Measurements from ENCODE around the gene ALDH3B2. TPM values are rescaled to one million over a fixed set of nuclear protein-coding genes. Genes with fewer than 3 reads are reported as not detected.
"Not testable (repeated sequence)": the region's sequence is repeated elsewhere in the genome, so short reads cannot be mapped to it uniquely, and the experiment has no call there.

ALDH3B2 gene
- total RNA-seq, 2 experiments from 2014 or later = not detected

- POLR2A ChIA-PET = interaction anchor here (0.6 kb wide), 1 partner anchor 273 kb away, joined by 3 read pairs; no protein-coding TSS in a partner anchor
- H3K36me3 Mint-ChIP-seq (ENCODE audit: low read depth) = no peaks in the 10 kb centered on the region
- no peak for DNase-seq
- CTCF ChIA-PET = interaction anchor here (1.4 kb wide), 2 partner anchors 12 to 33 kb away, joined by 4 to 5 read pairs; no protein-coding TSS in a partner anchor
- peaks cover 24% of the 10 kb centered on the region for H3K4me1 Mint-ChIP-seq
- no peaks in the 10 kb centered on the region for H3K9me3 Mint-ChIP-seq
- no peaks in the 10 kb centered on the region for H3K27me3 Mint-ChIP-seq
- no peak overlapping the region for H3K27ac Mint-ChIP-seq
- H3K4me3 Mint-ChIP-seq = no peak overlapping the region
Observed at GRCh38 chr11:67626970-67627369, 47.5 kb downstream of the ALDH3B2 start.

GRCh38 chr11:67626131-67626833 lies 48.1 kb downstream of the ALDH3B2 start:
- not testable (repeated sequence) for H3K27ac Mint-ChIP-seq; H3K4me3 Mint-ChIP-seq; H3K27me3 Mint-ChIP-seq; H3K36me3 Mint-ChIP-seq (ENCODE audit: low read depth); H3K9me3 Mint-ChIP-seq; DNase-seq
- H3K4me1 Mint-ChIP-seq = peaks cover 24% of the 10 kb centered on the region
- ChIA-PET CTCF (interaction anchor here (1.4 kb wide), 2 partner anchors 11 to 33 kb away, joined by 4 to 5 read pairs; no protein-coding TSS in a partner anchor), POLR2A (interaction anchor here (0.6 kb wide), 1 partner anchor 272 kb away, joined by 3 read pairs; no protein-coding TSS in a partner anchor)

- POLR2A ChIA-PET; DNase-seq; H3K4me3 Mint-ChIP-seq; H3K27me3 Mint-ChIP-seq; H3K9me3 Mint-ChIP-seq; H3K27ac Mint-ChIP-seq; H3K36me3 Mint-ChIP-seq (ENCODE audit: low read depth): not testable (repeated sequence)
- peaks cover 13% of the 10 kb centered on the region for H3K4me1 Mint-ChIP-seq
- CTCF ChIA-PET = interaction anchor here (1.1 to 1.2 kb wide), 2 partner anchors 9 to 10 kb away, joined by 3 to 6 read pairs; no protein-coding TSS in a partner anchor
Observed at GRCh38 chr11:67623795-67624194, 50.6 kb downstream of the ALDH3B2 start.

DNA sequence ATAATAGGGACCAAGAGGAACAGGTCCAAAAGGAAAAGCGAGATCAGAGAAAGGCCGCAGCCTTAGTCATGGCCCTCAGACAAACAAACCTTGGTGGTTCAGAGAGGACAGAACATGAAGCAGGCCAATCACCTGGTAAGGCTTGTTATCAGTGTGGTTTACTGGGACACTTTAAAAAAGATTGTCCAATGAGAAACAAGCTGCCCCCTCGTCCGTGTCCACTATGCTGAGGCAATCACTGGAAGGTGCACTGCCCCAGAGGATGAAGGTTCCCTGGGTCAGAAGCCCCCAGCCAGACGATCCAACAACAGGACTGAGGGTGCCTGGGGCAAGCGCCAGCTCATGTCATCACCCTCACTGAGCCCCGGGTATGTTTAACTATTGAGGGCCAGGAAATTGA lies 51.5 kb downstream of the ALDH3B2 start:
- DNase-seq; POLR2A ChIA-PET; H3K9me3 Mint-ChIP-seq; H3K4me1 Mint-ChIP-seq; H3K4me3 Mint-ChIP-seq; H3K36me3 Mint-ChIP-seq (ENCODE audit: low read depth); H3K27ac Mint-ChIP-seq; H3K27me3 Mint-ChIP-seq: not testable (repeated sequence)
- CTCF ChIA-PET = interaction anchor here (1.2 kb wide), 1 partner anchor 9 kb away, joined by 3 read pairs; no protein-coding TSS in a partner anchor

DNA sequence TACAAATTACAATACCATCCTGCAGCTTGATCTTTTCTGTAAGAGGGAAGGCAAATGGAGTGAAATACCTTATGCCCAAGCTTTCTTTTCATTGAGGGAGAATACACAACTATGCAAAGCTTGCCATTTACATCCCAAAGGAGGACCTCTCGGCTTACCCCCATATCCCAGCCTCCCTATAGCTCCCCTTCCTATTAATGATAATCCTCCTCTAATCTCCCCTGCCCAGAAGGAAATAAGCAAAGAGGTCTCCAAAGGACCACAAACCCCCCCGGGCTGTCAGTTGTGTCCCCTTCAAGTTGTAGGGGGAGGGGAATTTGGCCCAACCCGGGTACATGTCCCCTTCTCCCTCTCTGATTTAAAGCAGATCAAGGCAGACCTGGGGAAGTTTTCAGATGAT lies 52.5 kb downstream of the ALDH3B2 start:
- H3K36me3 Mint-ChIP-seq (ENCODE audit: low read depth); H3K27me3 Mint-ChIP-seq; H3K4me1 Mint-ChIP-seq; DNase-seq; H3K27ac Mint-ChIP-seq; H3K9me3 Mint-ChIP-seq; CTCF ChIA-PET; POLR2A ChIA-PET; H3K4me3 Mint-ChIP-seq: not testable (repeated sequence)

- POLR2A ChIA-PET; H3K9me3 Mint-ChIP-seq; H3K4me3 Mint-ChIP-seq; H3K27me3 Mint-ChIP-seq; DNase-seq; H3K36me3 Mint-ChIP-seq (ENCODE audit: low read depth); H3K27ac Mint-ChIP-seq: not testable (repeated sequence)
- CTCF ChIA-PET = interaction anchor here (2.4 kb wide), 1 partner anchor 8 kb away, joined by 19 read pairs; the partner anchor contains the start of gene NUDT8
- peaks cover 10% of the 10 kb centered on the region for H3K4me1 Mint-ChIP-seq
Observed at GRCh38 chr11:67620621-67621020, 53.8 kb downstream of the ALDH3B2 start.

DNA sequence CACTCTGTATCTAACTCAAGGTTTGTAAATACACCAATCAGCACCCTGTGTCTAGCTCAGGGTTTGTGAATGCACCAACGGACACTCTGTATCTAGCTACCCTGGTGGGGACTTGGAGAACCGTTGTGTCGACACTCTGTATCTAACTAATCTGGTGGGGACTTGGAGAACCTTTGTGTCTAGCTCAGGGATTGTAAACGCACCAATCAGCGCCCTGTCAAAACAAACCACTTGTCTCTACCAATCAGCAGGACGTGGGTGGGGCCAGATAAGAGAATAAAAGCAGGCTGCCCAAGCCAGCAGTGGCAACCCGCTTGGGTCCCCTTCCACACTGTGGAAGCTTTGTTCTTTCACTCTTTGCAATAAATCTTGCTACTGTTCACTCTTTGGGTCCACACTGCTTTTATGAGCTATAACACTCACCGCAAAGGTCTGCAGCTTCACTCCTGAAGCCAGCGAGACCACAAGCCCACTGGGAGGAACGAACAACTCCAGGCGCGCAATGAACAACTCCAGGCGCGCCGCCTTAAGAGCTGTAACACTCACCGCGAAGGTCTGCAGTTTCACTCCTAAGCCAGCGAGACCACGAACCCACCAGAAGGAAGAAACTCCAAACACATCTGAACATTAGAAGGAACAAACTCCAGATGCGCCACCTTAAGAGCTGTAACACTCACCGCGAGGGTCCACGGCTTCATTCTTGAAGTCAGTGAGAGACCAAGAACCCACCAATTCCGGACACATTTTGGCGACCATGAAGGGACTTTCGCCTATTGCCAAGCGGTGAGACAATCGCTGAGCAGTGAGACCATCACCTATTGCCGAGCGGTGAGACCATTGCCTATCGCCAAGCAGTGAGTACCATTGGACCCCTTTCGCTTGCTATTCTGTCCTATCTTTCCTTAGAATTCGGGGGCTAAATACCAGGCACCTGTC lies 54.5 kb downstream of the ALDH3B2 start:
- ChIA-PET CTCF (interaction anchor here (2.4 kb wide), 1 partner anchor 9 kb away, joined by 19 read pairs; the partner anchor contains the start of gene NUDT8), POLR2A (interaction anchor here (1.1 kb wide), 1 partner anchor 9 kb away, joined by 5 read pairs; no protein-coding TSS in a partner anchor)
- H3K4me1 Mint-ChIP-seq; DNase-seq; H3K4me3 Mint-ChIP-seq; H3K36me3 Mint-ChIP-seq (ENCODE audit: low read depth); H3K27me3 Mint-ChIP-seq; H3K9me3 Mint-ChIP-seq; H3K27ac Mint-ChIP-seq: not testable (repeated sequence)

DNA sequence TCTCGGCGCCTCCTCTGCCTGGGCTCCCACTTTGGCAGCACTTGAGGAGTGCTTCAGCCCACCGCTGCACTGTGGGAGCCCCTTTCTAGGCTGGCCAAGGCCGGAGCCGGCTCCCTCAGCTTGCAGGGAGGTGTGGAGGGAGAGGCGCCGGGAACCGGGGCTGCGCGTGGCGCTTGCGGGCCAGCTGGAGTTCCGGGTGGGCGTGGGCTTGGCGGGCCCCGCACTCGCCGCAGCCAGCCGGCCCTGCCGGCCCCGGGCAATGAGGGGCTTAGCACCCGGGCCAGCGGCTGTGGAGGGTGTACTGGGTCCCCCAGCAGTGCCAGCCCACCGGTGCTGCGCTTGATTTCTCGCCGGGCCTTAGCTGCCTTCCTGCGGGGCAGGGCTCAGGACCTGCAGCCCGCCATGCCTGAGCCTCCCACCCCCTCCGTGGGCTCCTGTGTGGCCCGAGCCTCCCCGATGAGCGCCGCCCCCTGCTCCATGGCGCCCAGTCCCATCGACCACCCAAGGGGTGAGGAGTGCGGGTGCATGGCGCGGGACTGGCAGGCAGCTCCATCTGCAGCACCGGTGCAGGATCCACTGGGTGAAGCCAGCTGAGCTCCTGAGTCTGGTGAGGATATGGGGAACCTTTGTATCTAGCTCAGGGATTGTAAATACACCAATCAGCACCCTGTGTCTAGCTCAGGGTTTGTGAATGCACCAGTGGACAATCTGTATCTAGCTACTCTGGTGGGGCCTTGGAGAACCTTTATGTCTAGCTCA lies 55.3 kb downstream of the ALDH3B2 start:
- not testable (repeated sequence) for DNase-seq; H3K36me3 Mint-ChIP-seq (ENCODE audit: low read depth); H3K9me3 Mint-ChIP-seq; H3K4me3 Mint-ChIP-seq; H3K27me3 Mint-ChIP-seq; H3K27ac Mint-ChIP-seq
- H3K4me1 Mint-ChIP-seq = peaks cover 19% of the 10 kb centered on the region
- POLR2A ChIA-PET = interaction anchor here (1.1 kb wide), 1 partner anchor 10 kb away, joined by 5 read pairs; no protein-coding TSS in a partner anchor
- CTCF ChIA-PET = interaction anchor here (2.1 to 6.6 kb wide), 3 partner anchors 10 to 11 kb away, joined by 5 to 84 read pairs (median 19); partner anchors contain the start of gene NUDT8

DNA sequence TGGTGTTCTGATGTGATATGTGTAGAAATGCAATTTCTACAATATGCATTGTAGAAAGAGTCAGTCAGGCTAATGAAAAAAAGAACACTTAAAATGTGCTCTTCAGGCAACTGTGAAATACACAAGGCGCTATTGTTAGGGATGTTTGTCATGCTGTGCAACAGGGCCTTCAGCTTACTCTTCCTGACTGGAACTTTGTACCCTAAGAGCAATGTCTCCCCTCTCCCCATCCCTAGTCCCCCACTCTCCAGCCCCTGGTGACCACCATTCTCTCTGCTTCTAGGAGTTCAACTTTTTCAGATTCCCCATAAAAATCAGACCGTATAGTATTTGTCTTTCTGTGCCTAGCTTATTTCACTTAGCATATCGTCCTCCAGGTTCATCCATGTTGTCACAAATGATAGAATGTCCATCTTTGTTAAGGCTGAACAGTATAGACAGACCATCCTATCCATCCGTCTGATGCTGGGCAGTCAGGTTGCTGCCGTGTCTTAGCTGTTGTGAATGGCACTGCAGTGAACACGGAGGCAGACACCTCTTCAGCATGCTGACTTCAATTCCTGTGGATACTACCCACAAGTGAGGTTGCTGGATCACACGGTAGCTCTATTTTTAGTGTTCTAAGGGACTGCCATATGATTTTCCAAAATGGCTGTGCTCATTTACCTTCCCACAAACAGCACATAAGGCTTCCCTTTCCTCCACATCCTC lies 57.0 kb downstream of the ALDH3B2 start:
- H3K27me3 Mint-ChIP-seq = no peaks in the 10 kb centered on the region
- no peak for DNase-seq
- no peak overlapping the region for H3K4me3 Mint-ChIP-seq
- peaks cover 33% of the 10 kb centered on the region for H3K4me1 Mint-ChIP-seq
- ChIA-PET POLR2A (no interaction called here), CTCF (interaction anchor here (2.1 to 6.6 kb wide), 2 partner anchors 9 to 13 kb away, joined by 5 to 84 read pairs; partner anchors contain the start of gene NUDT8)
- peak overlapping the region; percentile 65 for H3K27ac Mint-ChIP-seq
- peaks cover 9% of the 10 kb centered on the region for H3K36me3 Mint-ChIP-seq (ENCODE audit: low read depth)
- no peaks in the 10 kb centered on the region for H3K9me3 Mint-ChIP-seq

- Mint-ChIP-seq H3K36me3 (ENCODE audit: low read depth) (peaks cover 12% of the 10 kb centered on the region), H3K4me3 (no peak overlapping the region), H3K4me1 (peaks cover 36% of the 10 kb centered on the region), H3K27me3 (no peaks in the 10 kb centered on the region), H3K27ac (peak overlapping the region; percentile 65), H3K9me3 (no peaks in the 10 kb centered on the region)
- CTCF ChIA-PET = interaction anchor here (0.9 to 6.6 kb wide), 3 partner anchors 8 to 32 kb away, joined by 3 to 84 read pairs (median 5); partner anchors contain the start of genes GSTP1 and NUDT8
- POLR2A ChIA-PET = no interaction called here
- DNase-seq = no peak
Observed at GRCh38 chr11:67616431-67617242, 57.8 kb downstream of the ALDH3B2 start.

Data from activated CD4-positive, alpha-beta T cell treated with anti-CD3 and anti-CD28 coated beads, Interleukin-2, amount 10 ng/mL, durations not matched to agents 7 days and 5 days (primary cell).